Limb (tissue), 2 donors: Measurements from ENCODE around the gene MAPK10.

ENCODE experiments used
- DNase-seq, 2 donors: peaks; one replicate each; pipeline ENCODE4 v3.0.0-alpha.2; 2016; ENCODE audit errors: extremely low spot score in 2 of 2

MAPK10 gene

DNA sequence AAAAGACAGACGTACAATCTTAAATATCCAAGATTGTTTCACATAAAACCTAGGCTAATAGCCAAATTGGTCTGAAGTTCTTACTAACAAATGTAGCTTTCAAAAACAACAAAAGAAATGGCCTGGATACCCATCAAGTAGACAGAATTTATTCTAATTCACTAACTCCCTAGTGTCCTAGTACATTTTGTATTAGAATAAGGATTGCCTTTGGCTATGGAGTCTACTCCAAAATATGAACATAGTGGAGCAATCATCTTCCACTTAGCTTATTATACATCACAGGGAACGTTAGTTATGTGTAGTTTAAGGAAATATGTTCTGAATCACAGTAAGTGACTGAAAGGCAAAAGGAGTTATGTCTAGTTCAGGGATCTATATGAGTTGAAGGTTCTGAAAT is 81.7 kb downstream of the MAPK10 start:
- DNase-seq: no peak

DNA sequence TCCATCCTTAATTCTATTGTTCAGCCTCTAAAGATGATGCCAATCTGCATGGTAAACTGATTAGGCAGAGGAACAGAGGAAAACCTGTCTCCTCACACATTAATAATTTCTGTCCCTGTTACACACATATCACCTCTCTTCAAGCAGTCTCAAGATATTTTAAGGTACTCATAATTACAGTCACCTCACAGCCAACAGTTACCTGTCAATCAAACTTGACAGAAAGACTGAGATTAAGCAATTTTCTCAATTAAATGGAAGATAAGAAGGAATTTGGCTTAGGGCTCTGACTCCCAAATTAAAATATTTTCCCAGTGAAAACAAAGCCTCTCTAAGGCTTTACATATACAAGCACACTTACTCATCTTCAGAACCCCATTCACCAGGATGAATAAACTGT is 85.2 kb downstream of the MAPK10 start:
- no peak for DNase-seq

DNA sequence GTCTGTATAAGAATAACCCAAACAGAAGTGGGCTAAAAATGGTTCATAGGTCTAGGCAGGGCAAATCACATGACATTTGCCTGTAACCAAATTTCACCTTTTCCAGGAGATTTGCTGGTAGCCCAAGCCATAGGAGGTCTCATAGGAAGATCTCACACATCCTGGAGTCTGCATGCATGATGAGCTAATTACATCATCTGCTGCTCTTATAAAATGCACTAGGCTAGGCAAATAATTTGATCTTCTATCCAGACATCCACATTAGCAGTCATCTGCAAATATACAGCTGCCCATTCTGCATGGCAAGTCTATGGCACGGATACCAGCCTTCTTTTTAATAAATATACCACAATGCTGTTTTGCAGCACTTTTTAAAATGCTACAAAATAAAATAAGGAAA is 87.2 kb downstream of the MAPK10 start:
- no peak for DNase-seq

DNA sequence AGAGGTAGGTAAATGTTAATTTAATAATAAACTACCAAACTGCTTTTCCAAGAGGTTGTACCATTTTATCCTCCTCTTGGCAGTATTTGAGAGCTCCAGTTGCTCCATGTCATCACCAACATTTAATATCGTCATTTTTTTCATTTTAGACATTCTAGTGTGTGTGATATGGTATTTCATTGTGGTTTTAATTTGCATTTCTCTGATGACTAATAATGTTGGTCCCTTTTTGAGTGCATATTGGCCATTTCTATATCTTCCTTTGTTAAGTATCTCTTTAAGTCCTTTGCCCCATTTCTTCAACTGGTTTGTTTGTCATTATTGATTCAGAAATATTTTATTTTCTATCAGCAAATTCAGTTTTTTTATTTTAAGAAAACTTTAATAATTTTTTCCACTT is 88.8 kb downstream of the MAPK10 start:
- no peak for DNase-seq

DNA sequence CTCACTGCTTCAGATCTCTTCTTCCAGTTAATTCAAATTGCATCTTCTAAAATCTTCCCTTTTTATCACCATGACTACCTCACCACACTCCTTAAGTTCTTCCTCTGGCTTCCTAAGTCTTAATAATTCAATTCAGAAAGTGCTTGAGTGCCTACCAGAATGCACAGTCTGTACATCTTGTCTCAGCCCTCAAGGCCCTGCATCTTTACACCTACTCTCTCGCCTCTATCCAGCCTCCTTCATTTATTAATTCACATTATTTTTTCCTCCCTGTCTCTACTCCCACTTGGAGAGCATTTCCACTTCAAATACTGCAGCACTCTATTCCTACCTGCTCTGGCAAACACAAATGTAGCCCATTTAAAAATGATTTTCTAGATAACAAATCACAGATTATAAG is 90.5 kb downstream of the MAPK10 start:
- DNase-seq: no peak

DNA sequence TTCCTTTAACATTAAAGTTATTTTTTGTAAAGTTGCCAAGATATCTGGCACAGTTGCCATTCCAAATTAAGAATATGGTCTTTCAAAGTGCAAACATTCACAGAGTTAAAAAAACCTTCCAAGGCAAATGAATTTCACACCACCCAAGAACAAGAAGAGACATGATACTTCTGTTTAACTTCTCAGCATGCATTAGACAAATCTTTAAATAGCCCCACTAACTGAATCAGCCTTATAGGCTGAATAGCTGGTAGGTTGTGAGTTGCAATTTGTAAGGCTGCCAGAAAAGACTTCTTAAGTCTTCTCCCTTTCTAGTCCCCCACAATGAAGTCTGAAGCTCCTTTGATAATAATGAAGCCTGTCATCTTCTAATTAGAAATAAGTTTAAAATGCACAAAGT is 95.6 kb downstream of the MAPK10 start:
- DNase-seq: peak in 1 of 2 donors; percentile 37

DNA sequence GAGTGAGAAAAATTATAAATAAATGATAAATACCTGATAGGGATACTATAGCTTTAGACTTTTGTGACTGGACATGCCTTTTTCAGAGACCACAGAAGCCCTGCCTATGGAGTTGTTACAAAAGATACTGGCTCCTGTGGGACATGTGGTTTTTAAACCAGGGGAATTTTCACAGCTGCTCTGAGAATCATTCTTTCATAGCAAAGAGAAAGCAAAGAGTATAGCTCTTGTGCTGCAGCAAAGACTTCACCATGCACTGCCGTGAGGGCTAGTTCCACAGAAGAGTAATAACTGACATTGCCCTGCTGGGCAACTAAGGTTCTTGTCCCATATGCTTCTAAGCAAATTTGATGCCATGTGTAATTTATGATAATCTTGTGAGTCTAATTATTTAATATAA is 98.2 kb downstream of the MAPK10 start:
- peak in 1 of 2 donors; percentile 12 for DNase-seq

DNA sequence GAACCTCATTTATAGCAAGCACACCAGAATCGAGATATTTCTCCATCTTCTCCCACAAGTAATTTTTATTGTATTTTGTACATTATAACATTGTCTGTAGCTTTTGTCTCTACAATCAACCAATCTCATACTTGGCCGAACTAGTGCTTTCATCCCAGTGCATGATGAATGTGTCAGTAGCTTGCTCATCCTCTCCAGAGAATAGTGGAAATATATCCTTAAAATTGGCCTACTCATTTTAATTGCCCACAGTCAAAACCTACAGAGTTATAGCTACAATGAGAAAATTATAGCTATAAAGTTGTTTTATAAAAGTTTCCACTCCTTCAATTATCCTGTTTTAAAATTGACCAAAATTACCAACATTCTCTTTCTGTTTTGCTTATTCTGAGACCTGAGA is 103.8 kb downstream of the MAPK10 start:
- no peak for DNase-seq

DNA sequence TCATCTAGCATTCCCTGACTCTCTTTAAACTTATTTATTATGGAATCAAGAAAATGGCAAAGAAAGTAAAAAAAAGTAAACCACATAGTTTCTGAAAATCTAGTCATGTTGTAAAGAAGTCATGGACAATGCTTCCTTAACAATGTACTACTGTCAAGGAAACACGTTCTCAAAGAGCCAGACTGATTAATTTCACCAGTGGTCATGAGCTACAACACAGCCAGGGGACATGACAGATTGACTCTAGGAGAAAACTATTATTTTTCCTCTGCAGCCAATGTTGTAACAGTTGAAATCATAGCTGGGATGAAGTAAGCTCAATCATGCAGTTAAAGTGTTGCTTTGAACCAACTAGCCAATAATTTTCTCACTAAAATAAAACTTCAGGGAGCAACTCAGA is 109.2 kb downstream of the MAPK10 start:
- no peak for DNase-seq

DNA sequence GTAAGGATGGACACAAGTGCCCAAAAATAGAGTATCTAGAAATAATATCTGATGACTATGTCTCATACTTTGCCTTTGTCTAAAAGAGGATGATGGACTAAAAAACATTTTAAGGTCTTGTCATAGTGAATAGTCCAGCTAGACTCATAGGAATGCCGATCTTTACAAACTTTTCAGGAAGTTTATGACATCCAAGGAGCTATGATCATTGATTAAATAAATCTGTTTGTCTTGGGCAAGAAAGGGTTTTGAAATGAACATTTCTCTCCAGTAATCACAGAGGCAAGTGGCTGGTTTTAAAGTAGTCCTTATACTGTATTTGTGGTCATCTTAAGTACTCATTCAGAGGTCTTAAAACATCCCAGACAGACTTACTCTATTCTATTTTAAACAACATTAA is 109.8 kb downstream of the MAPK10 start:
- DNase-seq: no peak

DNA sequence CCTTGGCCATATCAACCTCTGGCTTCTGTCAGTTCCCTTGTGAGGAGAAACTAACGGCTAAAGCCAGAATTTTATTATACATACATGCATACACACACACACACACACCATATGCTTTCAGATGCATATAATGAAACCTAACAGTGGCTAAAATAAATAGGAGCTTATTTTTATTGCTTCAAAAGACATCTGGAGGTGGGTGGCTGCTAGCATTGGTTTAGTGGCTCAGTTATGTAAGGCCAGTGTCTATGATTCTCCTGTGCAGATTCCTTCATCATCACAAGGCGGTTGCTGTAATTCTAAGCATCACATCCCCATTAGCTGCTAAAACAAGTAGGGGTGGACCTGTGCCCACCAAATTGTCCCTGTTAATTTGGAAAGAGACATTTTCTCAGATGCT is 110.8 kb downstream of the MAPK10 start:
- DNase-seq: no peak

DNA sequence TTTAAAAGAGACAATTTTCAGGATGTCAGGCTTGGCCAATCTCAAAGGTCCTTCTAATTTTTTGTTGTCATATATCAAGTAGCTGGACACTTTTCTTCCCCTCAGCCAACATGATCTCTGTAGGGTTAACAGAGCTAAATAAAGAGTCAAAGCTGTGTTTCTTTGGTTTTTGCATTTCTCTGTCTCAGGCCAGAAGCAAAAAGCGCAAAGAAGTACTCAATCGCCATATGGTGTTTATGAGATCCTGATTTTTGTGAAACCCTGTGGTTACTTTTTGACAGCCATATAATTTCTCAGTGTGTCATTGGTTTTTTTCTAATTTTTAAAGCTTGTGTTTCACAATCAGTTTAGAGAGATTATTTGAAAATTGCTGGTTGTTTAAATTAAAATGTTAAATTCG is 111.9 kb downstream of the MAPK10 start:
- DNase-seq: no peak

DNA sequence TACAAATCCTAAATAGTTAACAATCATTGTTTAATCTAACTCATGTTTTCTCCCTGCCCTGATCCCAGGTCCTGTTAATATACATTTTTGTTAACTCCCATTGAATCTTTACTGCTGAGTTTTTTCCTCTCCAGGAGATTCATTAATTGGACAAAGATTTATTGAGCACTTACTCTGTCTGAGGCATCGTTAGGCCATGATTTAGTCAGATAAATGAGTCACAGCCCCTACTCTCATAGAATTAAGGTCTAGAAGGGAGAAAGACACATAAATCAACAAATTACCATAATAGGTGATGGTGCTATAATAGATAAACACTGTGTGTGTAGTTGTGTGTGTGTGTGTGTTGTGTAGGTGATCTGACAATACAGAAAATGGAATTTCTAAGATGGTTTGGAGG is 112.5 kb downstream of the MAPK10 start:
- DNase-seq: no peak

DNA sequence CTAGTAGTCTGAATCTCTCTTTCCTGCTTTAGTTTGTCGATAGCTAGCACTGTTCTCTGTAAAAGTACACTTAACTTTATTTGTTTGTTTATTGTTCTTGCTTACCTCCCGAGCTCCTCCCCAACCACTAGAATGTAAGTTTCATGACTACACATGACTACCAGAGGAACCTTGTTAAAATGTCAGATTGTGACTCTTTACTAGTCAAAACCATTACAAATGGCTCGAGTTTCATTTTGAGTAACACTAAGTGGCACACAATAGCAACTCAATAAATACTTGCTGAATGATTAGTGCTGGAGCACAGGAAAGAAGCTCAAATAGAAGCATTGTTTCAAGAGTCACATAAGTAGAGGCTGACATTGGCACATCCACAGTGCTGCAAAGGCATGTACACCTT is 116.1 kb downstream of the MAPK10 start:
- DNase-seq: no peak

DNA sequence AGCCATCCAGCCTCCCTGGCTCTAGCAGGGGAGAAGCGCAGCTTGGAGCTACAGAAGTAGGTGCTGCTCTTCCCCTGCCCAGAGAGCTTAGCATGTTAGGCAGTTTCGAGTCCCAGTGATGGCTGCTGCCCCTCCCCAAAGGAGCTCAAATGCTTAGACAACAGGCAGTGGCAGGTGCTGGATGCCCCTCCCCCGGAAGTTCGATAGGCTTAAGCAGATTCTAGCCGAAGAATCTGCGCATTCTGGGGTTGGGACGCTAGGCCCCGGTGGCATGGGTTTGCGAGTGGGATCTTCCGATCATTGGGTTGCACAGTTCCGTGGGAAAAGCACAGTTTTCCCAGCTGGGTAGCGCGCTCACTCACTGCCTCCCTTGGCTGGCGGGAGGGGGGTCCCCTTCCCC is 117.2 kb downstream of the MAPK10 start:
- no peak for DNase-seq

DNA sequence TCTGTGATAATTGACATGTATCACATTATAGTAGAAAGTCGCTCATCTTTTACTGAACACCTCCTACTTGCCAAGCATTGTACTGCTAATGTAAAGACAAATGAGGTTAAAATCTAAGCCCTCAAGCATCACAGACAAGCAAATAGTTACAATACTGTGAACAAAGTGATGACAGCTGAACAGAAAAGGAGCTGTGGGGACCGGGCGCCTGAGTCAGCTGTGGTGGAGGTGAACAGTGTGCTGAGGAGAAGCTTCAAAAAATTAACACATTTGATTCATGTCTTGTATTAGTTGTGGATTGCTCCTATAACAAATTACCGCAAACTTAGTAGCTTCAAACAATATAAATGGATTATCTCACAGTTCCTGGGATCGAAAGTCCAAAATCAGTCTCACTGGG is 124.3 kb downstream of the MAPK10 start:
- no peak for DNase-seq

DNA sequence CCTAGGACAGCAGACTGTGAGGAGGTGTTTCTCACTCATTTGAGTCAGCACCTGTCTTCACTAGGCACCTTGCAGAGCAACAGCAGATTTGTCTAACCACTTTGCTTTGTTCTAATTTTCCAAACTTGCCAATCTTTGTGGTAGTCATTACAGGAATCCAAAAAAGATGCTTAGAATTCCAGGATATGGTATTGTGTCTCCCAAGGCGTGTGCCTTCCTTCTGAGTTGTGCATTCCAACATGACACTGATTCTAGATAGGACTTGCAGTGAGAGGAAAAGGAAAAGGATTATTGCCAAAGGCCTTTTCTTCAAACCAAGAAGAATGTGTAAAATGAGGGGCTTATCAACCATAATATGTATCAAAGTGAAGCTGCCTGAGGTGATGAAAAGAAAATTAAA is 126.2 kb downstream of the MAPK10 start:
- DNase-seq: no peak

DNA sequence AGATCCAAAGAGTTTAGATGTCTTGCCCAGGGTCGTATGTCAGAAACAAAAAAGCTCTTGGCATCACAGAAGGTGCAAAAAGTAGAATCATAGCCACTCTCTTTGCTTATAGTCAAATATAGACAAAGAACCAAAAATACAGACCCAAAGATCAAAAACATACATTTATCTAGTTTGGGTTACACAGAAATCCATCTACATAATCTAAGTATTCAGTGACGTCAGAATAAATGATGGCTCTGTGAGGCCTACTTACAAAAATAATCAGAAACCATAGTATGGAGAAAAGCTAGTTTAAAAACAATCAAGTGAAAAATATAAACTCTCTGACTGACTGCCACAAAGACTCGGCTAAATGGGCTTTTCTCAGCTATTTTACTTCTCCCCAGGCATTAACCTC is 126.8 kb downstream of the MAPK10 start:
- DNase-seq: no peak

DNA sequence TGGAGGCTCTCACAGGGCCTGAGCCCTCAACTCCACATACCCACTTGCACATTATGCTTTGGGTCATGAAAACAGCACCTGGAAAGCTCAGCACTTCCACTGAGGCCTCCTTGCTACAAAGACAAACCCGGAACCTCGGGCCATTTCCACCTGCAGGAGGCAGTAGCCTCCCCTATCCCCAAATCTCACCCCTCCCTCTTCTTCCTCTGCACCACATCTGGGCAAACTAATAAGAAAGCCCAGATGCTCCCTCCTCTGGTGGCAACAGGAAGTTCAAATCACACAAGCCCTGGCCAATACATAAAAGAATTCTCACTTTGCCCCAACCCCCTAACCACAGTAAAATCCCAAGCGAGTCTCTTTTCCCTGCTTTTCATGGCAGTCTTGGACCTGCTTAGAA is 136.4 kb downstream of the MAPK10 start:
- no peak for DNase-seq

DNA sequence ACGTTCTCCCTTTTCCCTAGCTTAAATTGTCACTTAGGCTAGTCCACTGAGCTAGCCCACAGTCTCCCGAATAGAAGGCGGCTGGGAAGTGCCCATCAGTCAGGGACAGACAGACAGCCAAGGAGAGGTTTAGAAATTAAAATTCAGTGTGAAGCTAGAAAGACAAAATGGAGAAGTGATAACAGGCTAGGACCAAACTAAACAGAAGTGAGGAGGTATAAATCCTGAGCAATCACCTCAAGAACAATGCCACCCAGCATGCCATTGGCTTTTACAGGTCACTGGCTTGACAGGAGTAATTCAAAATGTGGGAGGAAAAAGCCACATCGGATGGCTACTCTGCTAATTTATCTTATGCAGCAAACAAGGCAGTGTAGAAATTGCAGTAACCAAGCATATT is 138.9 kb downstream of the MAPK10 start:
- no peak for DNase-seq

DNA sequence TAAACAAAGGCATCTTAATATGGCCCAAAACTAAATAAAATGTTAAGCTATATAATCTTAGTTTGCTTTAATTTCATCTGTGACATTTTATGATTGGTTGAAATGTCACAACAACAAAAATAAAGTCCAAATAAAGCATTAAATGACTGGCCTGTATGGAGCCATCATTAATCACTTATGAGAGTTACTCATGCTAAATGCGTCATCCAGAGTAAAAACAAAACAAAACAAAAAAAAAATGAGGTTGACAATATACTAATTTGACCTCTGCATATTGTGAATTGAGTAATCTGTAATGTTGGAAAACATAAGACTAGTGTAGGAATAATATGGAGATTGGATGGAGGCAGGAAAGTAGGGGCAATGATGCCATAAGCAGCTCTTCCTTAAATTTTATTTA is 139.7 kb downstream of the MAPK10 start:
- DNase-seq: no peak

DNA sequence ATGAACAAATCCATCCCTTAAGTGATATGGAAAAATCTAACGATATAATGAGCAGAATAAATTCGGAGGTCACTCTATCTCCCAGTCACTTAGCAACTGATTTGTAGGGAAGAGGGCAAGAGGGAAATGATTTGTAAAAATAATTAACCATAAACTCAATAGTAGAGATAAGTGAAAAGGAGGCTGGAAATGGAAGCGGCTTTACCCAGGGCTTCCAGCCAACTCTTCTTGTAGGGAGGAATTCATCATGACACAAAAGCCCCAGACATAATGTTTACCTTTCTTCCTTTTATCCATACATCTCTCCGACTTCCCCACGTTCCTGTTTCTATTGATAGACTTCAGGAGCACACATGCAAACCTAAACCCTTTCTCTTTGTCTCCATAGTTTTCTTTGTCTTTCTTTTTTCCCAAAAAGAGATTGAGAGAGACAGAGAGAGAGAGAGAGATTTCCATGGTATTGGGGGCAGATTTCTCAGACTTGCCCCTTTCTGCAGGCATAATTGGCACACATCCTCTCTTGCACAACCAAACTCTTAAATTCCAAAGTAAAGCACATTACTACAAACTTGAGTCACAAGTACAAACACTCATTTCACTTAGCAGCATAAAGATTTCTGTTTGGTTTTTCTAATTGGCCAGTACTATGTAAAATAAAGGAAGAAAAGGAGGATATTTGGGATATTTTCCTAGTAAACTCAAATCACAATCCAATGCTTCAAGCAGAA is 140.9 kb downstream of the MAPK10 start:
- no peak for DNase-seq

DNA sequence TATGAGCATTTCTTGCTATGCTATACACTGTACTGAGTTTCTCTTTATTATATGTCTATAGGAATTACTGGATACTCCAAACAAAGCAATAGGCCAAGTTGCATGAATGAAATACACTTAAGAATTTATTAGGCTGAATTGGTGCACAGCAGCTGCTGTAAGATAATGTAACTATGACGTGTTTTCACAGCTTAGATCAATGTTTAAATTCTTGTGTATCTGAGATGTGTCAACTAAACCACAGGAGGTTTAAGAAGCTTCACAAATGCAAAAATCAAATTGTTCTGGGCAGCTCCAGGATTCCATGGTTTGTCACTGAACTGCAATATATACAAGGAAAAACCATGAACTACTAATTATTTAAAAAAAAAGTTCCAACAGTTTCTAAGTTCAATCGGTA is 156.7 kb downstream of the MAPK10 start:
- DNase-seq: no peak

DNA sequence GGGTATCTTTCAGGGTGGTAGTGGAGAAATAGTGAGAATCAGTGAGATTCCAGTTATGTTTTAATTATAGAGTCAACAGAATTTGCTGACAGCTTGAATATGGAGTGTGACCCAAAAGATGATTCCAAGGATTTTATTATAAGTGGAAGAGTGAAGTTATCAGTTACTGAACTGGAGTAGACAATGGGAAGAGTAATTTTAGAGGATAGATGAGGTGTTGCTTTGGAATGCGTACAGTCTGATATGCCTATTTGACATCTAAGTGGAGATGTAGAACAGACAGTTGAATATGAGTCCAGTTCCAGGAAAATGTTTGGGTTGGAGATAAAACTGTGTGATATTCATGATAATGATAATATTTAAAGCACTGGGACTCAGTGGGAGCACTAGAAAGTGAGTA is 174.2 kb downstream of the MAPK10 start:
- DNase-seq: no peak
